ENCODE data around the gene SRRT. TPM values are rescaled to one million over a fixed set of nuclear protein-coding genes. Genes with fewer than 3 reads are reported as not detected.

Gene SRRT
- total and polyA plus RNA-seq, 2 of the 4 experiments (the other 2 are of a cell fraction): 41.4 to 93.5 TPM

DNA sequence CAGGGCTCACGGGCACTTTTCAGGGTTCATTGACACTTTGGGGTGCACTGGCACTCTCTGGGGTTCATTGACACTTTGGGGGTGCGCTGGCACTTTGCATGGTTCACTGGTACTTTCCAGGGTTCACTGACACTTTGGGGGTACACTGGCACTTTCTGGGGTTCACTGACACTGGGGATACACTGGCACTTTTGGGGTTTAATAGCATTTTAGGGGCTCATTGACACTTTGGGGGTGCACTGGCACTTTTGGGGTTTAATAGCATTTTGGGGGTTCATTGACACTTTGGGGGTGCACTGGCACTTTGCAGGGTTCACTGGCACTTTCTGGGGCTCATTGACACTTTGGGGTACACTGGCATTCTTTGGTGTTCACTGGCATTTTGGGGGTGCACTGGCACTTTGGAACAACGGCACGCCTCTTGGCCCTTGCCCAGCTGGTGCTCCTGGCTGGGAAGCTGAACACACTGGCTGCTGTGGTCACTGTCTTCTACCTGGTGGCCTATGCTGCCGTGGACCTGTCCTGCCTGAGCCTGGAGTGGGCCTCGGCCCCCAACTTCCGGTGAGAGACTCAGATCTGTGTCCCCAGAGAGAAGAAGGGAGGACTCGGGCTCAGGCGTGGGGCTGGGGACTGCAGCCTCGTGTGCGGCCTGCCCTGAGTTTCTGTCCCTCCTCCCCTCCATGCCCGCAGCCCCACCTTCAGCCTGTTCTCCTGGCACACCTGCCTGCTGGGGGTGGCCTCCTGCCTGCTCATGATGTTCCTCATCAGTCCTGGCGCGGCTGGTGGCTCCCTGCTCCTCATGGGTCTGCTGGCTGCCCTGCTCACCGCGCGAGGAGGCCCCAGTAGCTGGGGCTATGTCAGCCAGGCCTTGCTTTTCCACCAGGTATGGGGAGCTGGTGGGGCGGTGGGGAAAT lies 13.9 kb upstream of the SRRT start:
- Histone ChIP-seq H3K9me1 (ENCODE audit: insufficient read depth, low read length) (no peaks in the 10 kb centered on the region; the same call in 1 of the 2 replicates), H3K4me1 (ENCODE audit: control insufficient read depth, insufficient read depth, low read length) (peaks cover 4% of the 10 kb centered on the region; the same call in 1 of the 2 replicates), H3K23ac (ENCODE audit: low read depth, low read length) (no peak overlapping the region), H3K14ac (replicated peaks; ENCODE audit: low read depth, low read length) (no peak overlapping the region), H2AK5ac (ENCODE audit: low read depth, low read length) (no peak overlapping the region), H3K4me3 (ENCODE audit: insufficient read depth, low read depth, low read length) (no peak overlapping the region), H3K9me3 (ENCODE audit: control insufficient read depth, insufficient read depth, low read length) (no peaks in the 10 kb centered on the region), H2BK20ac (ENCODE audit: low read depth, low read length) (no peak overlapping the region), H3K79me1 (ENCODE audit: low read depth in 1 of 2, low read length in 2 of 2) (peaks cover 6 to 8% of the 10 kb centered on the region in 2 experiments), H2BK15ac (ENCODE audit: low read depth, low read length) (no peak overlapping the region), H3K18ac (ENCODE audit: low read depth, low read length) (no peak overlapping the region), H3K4me2 (ENCODE audit: low read depth, low read length) (no peak overlapping the region), H4K91ac (ENCODE audit: insufficient read depth, low read depth, low read length) (no peak overlapping the region), H4K5ac (ENCODE audit: low read depth, low read length) (no peak overlapping the region), H2AFZ (replicated peaks; ENCODE audit: low read length, poor library complexity) (peak overlapping the region; percentile 51), H4K8ac (ENCODE audit: low read depth in 2 of 2, low read length in 2 of 2) (no peak overlapping the region), H4K20me1 (ENCODE audit: insufficient read depth, low read length) (no peaks in the 10 kb centered on the region; the same call in 1 of the 2 replicates), H3K27ac (ENCODE audit: insufficient read depth, low read length) (no peak overlapping the region), H2AK9ac (replicated peaks; ENCODE audit: low read depth, low read length, poor library complexity) (peak overlapping the region; percentile 42), H3K9ac (ENCODE audit: low read depth, low read length) (no peak overlapping the region), H3K56ac (ENCODE audit: extremely low read depth, insufficient read depth, low read length) (no peak overlapping the region), H2BK5ac (ENCODE audit: low read depth, low read length, poor library complexity, severe bottlenecking) (no peak overlapping the region), H2BK120ac (ENCODE audit: low read depth, low read length) (no peak overlapping the region), H3K36me3 (ENCODE audit: control insufficient read depth, insufficient read depth, low read length) (peaks cover 31% of the 10 kb centered on the region), H3K4ac (ENCODE audit: low read depth, low read length) (no peak overlapping the region), H3K27me3 (ENCODE audit: control insufficient read depth, insufficient read depth, low read length) (no peaks in the 10 kb centered on the region)
- ChIA-PET POLR2A (ENCODE audit: unreplicated experiment) (no interaction called here), CTCF (no interaction called here)
- no TSS peak for BruUV-seq (replicated peaks)
- TF ChIP-seq RFX5 (IDR thresholded peaks at IDR 0.05; ENCODE audit: low read depth, low read length): no peak
- TF ChIP-seq RCOR1 (IDR thresholded peaks at IDR 0.05; ENCODE audit: insufficient replicate concordance, low read length): no peak
- TF ChIP-seq NFE2L2 (IDR thresholded peaks at IDR 0.05; ENCODE audit: low read depth, low read length): no peak
- TF ChIP-seq, protein P1, sequence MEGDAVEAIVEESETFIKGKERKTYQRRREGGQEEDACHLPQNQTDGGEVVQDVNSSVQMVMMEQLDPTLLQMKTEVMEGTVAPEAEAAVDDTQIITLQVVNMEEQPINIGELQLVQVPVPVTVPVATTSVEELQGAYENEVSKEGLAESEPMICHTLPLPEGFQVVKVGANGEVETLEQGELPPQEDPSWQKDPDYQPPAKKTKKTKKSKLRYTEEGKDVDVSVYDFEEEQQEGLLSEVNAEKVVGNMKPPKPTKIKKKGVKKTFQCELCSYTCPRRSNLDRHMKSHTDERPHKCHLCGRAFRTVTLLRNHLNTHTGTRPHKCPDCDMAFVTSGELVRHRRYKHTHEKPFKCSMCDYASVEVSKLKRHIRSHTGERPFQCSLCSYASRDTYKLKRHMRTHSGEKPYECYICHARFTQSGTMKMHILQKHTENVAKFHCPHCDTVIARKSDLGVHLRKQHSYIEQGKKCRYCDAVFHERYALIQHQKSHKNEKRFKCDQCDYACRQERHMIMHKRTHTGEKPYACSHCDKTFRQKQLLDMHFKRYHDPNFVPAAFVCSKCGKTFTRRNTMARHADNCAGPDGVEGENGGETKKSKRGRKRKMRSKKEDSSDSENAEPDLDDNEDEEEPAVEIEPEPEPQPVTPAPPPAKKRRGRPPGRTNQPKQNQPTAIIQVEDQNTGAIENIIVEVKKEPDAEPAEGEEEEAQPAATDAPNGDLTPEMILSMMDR (conservative IDR thresholded peaks at IDR 0.05; ENCODE audit: low read depth, low read length): no peak
- 93% methylated on average over 9 of the region's 18 CpGs; no CpG with 5 or more reads in 1 of the 2 experiments for WGBS, 2 experiments (ENCODE audit: extremely low coverage in 2 of 2, insufficient read length in 1 of 2)
- in situ Hi-C loops (cut with MboI; ENCODE audit: low sequenced_read_pairs): loop anchor here (25.0 kb wide), 2 partner anchors 274 to 399 kb away; partner anchors contain the start of genes FBXO24, LRCH4 and SPACDR
- no peak for ATAC-seq (ENCODE audit: low read depth)
- no peak for DNase-seq
- intact Hi-C loops (cut with micrococcal nuclease): no loop called here
- dilution Hi-C loops (cut with HindIII; ENCODE audit: low sequenced_read_pairs, unreplicated experiment): no loop called here
